Measurements from ENCODE around the gene SYTL1.

SYTL1 gene

GRCh38 chr1:27393641-27394281 lies 51.9 kb downstream of the SYTL1 start:
- no peak for DNase-seq (ENCODE audit: low read depth)
- H3K4me3 ChIP-seq (ENCODE audit: low read length): no peak overlapping the region
- no peak for TF ChIP-seq CTCF (IDR thresholded peaks at IDR 0.05; ENCODE audit: insufficient read depth, low read depth, low read length, missing control alignments)

- H3K4me3 ChIP-seq (ENCODE audit: low read length): no peak overlapping the region
- TF ChIP-seq CTCF (IDR thresholded peaks at IDR 0.05; ENCODE audit: insufficient read depth, low read depth, low read length, missing control alignments): no peak
- no peak for DNase-seq (ENCODE audit: low read depth)
Observed at GRCh38 chr1:27394282-27394658, 52.4 kb downstream of the SYTL1 start.

GRCh38 chr1:27394925-27395324 lies 53.1 kb downstream of the SYTL1 start:
- DNase-seq (ENCODE audit: low read depth): no peak
- H3K4me3 ChIP-seq (ENCODE audit: low read length): no peak overlapping the region
- no peak for TF ChIP-seq CTCF (IDR thresholded peaks at IDR 0.05; ENCODE audit: insufficient read depth, low read depth, low read length, missing control alignments)

GRCh38 chr1:27395441-27396195 lies 53.8 kb downstream of the SYTL1 start:
- peak; percentile 67 for DNase-seq (ENCODE audit: low read depth)
- TF ChIP-seq CTCF (IDR thresholded peaks at IDR 0.05; ENCODE audit: insufficient read depth, low read depth, low read length, missing control alignments): peak; percentile 92
- H3K4me3 ChIP-seq (ENCODE audit: low read length): no peak overlapping the region

GRCh38 chr1:27397110-27397509 lies 55.3 kb downstream of the SYTL1 start:
- TF ChIP-seq CTCF (IDR thresholded peaks at IDR 0.05; ENCODE audit: insufficient read depth, low read depth, low read length, missing control alignments): no peak
- H3K4me3 ChIP-seq (ENCODE audit: low read length): no peak overlapping the region
- DNase-seq (ENCODE audit: low read depth): no peak

GRCh38 chr1:27397749-27398148 lies 55.9 kb downstream of the SYTL1 start:
- no peak for DNase-seq (ENCODE audit: low read depth)
- TF ChIP-seq CTCF (IDR thresholded peaks at IDR 0.05; ENCODE audit: insufficient read depth, low read depth, low read length, missing control alignments): no peak
- no peak overlapping the region for H3K4me3 ChIP-seq (ENCODE audit: low read length)

All from epithelial cell of esophagus (primary cell).